Astrocyte of the cerebellum (primary cell): ENCODE measurements around the gene NIT2.

ENCODE experiments used
- DNase-seq: peaks from one replicate; pipeline ENCODE4 v3.0.0-alpha.2; 2011; ENCODE audit warnings: low read depth
- H3K4me3 ChIP-seq: 2 replicates; pipeline ENCODE4 v1.5.1; 2011; ENCODE audit warnings: mild to moderate bottlenecking, low read depth, low read length, moderate library complexity
- in situ Hi-C: cut with HindIII; loops from 2 replicates; pipeline ENCODE4 v1.10.0; 2017; ENCODE audit warnings: low sequenced_read_pairs
- TF ChIP-seq, protein P1 (sequence below): IDR thresholded peaks from 2 replicates; pipeline ENCODE4 v1.5.1; 2012; ENCODE audit warnings: low read length, low read depth, moderate library complexity, mild to moderate bottlenecking; ENCODE audit errors: missing control alignments

NIT2 gene

GRCh38 chr3:100352296-100353231 is 18.0 kb downstream of the NIT2 start:
- TF ChIP-seq, protein P1, sequence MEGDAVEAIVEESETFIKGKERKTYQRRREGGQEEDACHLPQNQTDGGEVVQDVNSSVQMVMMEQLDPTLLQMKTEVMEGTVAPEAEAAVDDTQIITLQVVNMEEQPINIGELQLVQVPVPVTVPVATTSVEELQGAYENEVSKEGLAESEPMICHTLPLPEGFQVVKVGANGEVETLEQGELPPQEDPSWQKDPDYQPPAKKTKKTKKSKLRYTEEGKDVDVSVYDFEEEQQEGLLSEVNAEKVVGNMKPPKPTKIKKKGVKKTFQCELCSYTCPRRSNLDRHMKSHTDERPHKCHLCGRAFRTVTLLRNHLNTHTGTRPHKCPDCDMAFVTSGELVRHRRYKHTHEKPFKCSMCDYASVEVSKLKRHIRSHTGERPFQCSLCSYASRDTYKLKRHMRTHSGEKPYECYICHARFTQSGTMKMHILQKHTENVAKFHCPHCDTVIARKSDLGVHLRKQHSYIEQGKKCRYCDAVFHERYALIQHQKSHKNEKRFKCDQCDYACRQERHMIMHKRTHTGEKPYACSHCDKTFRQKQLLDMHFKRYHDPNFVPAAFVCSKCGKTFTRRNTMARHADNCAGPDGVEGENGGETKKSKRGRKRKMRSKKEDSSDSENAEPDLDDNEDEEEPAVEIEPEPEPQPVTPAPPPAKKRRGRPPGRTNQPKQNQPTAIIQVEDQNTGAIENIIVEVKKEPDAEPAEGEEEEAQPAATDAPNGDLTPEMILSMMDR: no peak
- in situ Hi-C loops: no loop called here
- no peak for DNase-seq
- H3K4me3 ChIP-seq: no peak overlapping the region

DNA sequence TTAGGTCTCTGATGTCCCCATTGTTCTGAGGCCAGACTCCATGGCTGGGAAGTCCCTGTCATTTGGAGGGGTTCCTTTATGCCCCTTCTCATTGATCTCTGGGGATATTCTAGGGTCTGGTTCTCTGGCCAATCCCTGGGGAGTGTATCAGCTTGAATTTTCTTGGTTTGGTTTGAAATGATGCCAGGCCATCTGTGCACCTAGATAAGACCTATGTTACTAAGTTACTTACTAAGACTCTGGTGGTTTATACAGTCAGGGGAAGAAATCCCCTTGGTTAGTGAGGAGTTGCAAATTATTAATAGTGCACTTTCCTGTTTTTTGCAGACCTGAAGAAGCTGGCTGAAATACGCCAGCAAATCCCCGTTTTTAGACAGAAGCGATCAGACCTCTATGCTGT is 20.3 kb downstream of the NIT2 start:
- in situ Hi-C loops: no loop called here
- TF ChIP-seq, protein P1: no peak
- no peak overlapping the region for H3K4me3 ChIP-seq
- peak; percentile 19 for DNase-seq

- no peak for DNase-seq
- in situ Hi-C loops: no loop called here
- TF ChIP-seq, protein P1: no peak
Observed at GRCh38 chr3:100358413-100358812, 23.9 kb downstream of the NIT2 start.

GRCh38 chr3:100359035-100359434 is 24.5 kb downstream of the NIT2 start:
- TF ChIP-seq, protein P1: no peak
- in situ Hi-C loops: no loop called here
- no peak overlapping the region for H3K4me3 ChIP-seq
- no peak for DNase-seq

More at GRCh38 chr3:100358413-100358812, 23.9 kb downstream of the NIT2 start:
- no peak overlapping the region for H3K4me3 ChIP-seq

DNA sequence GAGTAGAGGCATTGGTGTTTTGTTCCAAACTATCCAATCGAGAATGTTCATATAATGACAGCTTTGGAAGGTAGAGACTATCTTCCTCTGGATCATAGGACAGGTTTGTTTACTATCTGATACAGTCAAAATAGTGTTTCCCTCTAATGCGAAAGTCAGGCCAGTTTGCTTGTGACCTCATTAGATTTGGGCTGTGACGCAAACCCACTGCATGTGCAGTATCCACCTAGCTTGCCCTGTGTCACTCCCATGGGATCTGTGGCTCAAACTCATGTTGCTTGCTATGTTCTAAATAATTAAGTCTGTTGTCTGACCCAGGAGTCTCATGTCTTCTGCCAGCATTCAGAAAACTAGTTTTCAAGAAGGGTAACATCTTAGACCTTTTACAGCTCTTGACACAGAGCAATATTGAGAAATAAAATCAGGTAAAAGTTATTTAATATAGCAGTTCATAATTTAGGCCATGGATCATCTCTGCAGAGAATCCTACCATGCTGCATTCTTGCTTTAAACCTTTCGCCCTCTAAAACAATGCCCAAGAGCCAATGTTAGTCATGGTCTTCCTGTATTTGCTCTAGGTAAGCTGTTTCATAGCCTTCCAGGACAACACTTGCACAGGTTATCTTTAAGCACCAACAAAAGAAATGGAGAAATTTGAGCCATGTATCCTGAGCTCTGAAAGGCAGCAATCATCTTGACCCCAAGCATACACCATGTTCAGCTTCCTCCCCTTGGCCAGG is 26.4 kb downstream of the NIT2 start:
- in situ Hi-C loops: loop anchor here (5.0 kb wide), 1 partner anchor 39 kb away; no protein-coding TSS in a partner anchor
- no peak for DNase-seq
- H3K4me3 ChIP-seq: no peak overlapping the region
- TF ChIP-seq, protein P1: no peak

DNA sequence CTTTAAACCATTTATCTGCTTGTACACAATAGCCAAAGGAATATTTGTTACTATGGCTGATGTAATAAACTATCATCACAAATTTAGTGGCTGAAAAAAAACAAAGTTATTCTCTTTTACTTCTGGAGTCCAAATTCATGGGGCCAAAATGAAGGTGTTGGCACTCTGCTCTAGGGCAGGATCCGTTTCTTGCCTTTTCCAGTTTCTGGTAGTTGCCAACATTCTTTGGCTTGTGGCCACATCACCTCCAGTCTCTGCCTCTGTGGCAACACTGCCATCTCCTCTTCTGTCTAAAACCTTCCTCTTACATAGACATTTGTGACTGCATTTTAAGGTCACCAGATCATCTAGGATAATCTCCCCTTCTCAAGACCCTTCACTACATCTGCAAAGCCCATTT is 27.3 kb downstream of the NIT2 start:
- TF ChIP-seq, protein P1: no peak
- H3K4me3 ChIP-seq: no peak overlapping the region
- in situ Hi-C loops: loop anchor here (5.0 kb wide), 1 partner anchor 40 kb away; no protein-coding TSS in a partner anchor
- DNase-seq: no peak
